Nephron progenitor cell (in vitro differentiated cells): ENCODE data around the gene MCFD2.

Source experiments
- DNase-seq: peaks from one replicate; pipeline ENCODE4 v3.0.0; 2021
- H3K27ac Mint-ChIP-seq: 2 replicates; pipeline ENCODE4 v1.8.0; 2021; ENCODE audit warnings: mild to moderate bottlenecking, moderate library complexity, mixed read lengths
- H3K27me3 Mint-ChIP-seq: 2 replicates; pipeline ENCODE4 v1.8.0; 2021; ENCODE audit warnings: mild to moderate bottlenecking, low read depth, mixed read lengths; ENCODE audit not compliant: poor library complexity
- H3K36me3 Mint-ChIP-seq: 2 replicates; pipeline ENCODE4 v1.8.0; 2021; ENCODE audit warnings: low read depth, mixed read lengths
- H3K4me1 Mint-ChIP-seq: 2 replicates; pipeline ENCODE4 v1.8.0; 2021; ENCODE audit warnings: mixed read lengths
- H3K4me3 Mint-ChIP-seq: 2 replicates; pipeline ENCODE4 v1.8.0; 2021; ENCODE audit warnings: mild to moderate bottlenecking, moderate library complexity, mixed read lengths
- H3K9me3 Mint-ChIP-seq: 2 replicates; pipeline ENCODE4 v1.8.0; 2021; ENCODE audit warnings: mild to moderate bottlenecking, moderate library complexity, mixed read lengths
- TF ChIP-seq, protein P1 (sequence below): fragments of 200-600 bp; sonication (generic); IDR thresholded peaks from 2 replicates; pipeline ENCODE4 v1.5.0; 2021; ENCODE audit warnings: antibody characterized with exemption

MCFD2 gene

GRCh38 chr2:46875226-46875899 lies 40.2 kb downstream of the MCFD2 start:
- DNase-seq = no peak
- TF ChIP-seq, protein P1, sequence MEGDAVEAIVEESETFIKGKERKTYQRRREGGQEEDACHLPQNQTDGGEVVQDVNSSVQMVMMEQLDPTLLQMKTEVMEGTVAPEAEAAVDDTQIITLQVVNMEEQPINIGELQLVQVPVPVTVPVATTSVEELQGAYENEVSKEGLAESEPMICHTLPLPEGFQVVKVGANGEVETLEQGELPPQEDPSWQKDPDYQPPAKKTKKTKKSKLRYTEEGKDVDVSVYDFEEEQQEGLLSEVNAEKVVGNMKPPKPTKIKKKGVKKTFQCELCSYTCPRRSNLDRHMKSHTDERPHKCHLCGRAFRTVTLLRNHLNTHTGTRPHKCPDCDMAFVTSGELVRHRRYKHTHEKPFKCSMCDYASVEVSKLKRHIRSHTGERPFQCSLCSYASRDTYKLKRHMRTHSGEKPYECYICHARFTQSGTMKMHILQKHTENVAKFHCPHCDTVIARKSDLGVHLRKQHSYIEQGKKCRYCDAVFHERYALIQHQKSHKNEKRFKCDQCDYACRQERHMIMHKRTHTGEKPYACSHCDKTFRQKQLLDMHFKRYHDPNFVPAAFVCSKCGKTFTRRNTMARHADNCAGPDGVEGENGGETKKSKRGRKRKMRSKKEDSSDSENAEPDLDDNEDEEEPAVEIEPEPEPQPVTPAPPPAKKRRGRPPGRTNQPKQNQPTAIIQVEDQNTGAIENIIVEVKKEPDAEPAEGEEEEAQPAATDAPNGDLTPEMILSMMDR = no peak
- no peaks in the 10 kb centered on the region for H3K9me3 Mint-ChIP-seq
- H3K4me1 Mint-ChIP-seq = peaks cover 29% of the 10 kb centered on the region
- no peaks in the 10 kb centered on the region for H3K36me3 Mint-ChIP-seq
- no peak overlapping the region for H3K4me3 Mint-ChIP-seq
- H3K27me3 Mint-ChIP-seq = no peaks in the 10 kb centered on the region
- no peak overlapping the region for H3K27ac Mint-ChIP-seq

DNA sequence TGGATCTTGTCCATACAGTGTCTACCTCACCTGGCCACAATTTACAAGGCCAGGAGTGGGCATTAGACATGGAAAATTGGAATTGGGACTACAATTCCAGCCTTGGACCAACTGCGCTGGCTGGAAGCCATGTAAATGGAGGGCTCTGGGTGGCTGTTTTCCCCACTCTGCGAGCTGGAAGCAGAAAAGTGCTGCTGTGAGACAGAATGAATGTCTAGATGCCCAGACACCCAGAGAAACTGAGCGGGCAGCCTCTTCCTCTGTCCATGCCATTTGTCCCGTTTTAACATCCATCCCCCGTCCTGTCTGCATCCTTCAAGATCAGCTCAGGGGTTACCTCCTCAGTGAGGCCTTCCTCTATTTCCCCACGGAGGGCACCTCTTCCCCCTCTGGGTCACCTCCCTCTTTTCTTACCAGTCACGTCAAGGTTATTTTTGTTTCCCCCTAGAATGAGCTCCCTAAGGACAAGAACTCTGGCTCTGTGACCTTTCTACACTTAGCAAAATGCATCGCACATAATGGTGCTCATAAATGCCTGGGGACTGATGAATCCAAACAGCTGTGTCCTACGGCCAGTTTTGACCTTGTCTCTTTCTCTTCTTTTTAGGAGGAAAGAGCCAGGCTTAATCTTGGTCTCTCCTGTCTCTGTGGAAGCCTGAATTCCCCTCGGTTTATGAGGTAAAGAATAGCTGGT lies 41.2 kb downstream of the MCFD2 start:
- peak overlapping the region; percentile 46 for H3K4me3 Mint-ChIP-seq
- no peaks in the 10 kb centered on the region for H3K27me3 Mint-ChIP-seq
- TF ChIP-seq, protein P1 = no peak
- peaks cover 29% of the 10 kb centered on the region for H3K4me1 Mint-ChIP-seq
- peak overlapping the region; percentile 37 for H3K27ac Mint-ChIP-seq
- no peaks in the 10 kb centered on the region for H3K9me3 Mint-ChIP-seq
- no peak for DNase-seq
- no peaks in the 10 kb centered on the region for H3K36me3 Mint-ChIP-seq

DNA sequence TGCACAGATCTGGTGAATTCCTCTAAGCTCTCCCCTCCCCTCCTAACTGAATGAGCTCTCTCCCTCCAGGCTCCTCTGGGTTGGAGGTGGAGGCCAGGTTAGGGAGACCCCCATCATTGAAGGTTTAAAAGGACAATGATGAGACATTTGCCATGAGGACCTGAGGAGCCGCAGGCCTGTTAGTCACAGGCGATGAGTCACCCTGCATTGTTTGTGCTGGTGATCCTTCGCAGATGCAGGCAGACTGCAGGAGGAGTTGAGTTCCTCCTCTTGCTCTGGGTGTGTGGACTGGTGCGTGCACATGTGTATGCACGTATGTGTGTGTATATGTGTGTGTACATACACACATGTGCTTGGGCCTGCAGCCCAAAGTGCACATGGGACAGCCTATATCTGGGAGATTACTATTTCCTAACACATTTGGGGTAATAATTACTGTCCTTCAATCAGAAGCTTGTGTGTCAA lies 42.0 kb downstream of the MCFD2 start:
- no peaks in the 10 kb centered on the region for H3K9me3 Mint-ChIP-seq
- TF ChIP-seq, protein P1 = no peak
- H3K4me3 Mint-ChIP-seq = no peak overlapping the region
- DNase-seq = no peak
- no peaks in the 10 kb centered on the region for H3K27me3 Mint-ChIP-seq
- H3K4me1 Mint-ChIP-seq = peaks cover 29% of the 10 kb centered on the region
- no peaks in the 10 kb centered on the region for H3K36me3 Mint-ChIP-seq
- no peak overlapping the region for H3K27ac Mint-ChIP-seq

DNA sequence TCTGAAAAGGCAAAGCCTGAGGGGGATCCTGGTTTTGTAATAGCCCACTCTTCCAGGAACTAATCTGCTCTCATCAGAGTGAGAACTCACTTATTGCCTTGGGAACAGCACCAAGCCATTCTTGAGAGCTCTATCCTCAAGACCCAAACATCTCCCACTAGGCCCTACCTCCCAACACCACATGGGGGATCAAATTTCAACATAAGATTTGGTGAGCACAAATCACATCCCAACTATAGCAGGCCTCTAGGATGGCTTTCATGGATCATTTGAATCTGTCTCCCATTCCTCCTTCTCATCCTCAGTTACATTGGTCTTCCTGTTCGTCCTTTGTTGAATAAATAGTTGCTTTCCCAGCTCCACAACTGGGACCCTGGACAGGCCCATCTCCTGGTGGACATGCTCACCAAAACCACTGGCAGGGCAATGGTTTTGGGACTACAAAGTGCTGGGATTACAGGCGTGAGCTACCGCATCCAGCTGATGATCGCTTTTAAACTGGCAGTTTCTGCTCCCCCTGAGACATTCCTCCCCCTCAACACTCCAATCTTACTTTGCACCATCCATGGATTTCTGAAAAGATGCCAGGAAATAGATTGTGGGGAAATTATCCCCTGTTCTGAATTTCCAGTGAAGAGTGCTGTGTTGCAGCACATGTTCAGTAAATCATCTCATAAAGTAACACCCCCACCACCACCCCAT lies 42.6 kb downstream of the MCFD2 start:
- no peak overlapping the region for H3K27ac Mint-ChIP-seq
- H3K9me3 Mint-ChIP-seq = no peaks in the 10 kb centered on the region
- peaks cover 29% of the 10 kb centered on the region for H3K4me1 Mint-ChIP-seq
- DNase-seq = no peak
- no peaks in the 10 kb centered on the region for H3K27me3 Mint-ChIP-seq
- H3K36me3 Mint-ChIP-seq = no peaks in the 10 kb centered on the region
- TF ChIP-seq, protein P1 = no peak
- H3K4me3 Mint-ChIP-seq = no peak overlapping the region

DNA sequence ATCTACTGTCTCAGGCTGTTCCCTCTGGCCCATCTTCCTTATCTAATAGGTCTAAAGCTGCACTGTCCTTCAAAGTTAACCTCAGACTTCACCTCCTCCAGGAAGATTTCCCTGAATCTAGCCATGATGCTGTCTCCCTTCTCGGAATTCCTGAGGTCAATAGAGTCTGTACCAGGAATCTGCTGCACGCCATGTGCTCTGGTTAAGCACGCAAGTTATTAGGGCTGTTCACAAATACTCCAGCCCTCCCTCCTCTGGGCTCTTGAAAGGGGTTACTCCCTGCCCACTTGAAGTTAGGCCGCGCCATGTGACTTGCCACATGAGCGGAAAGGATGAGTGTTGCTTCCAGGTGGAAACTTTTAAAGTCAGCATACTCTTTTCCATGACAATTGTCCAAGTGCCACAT lies 43.6 kb downstream of the MCFD2 start:
- no peak for DNase-seq
- no peaks in the 10 kb centered on the region for H3K36me3 Mint-ChIP-seq
- no peak overlapping the region for H3K4me3 Mint-ChIP-seq
- H3K27ac Mint-ChIP-seq = no peak overlapping the region
- no peaks in the 10 kb centered on the region for H3K9me3 Mint-ChIP-seq
- H3K27me3 Mint-ChIP-seq = no peaks in the 10 kb centered on the region
- TF ChIP-seq, protein P1 = no peak
- H3K4me1 Mint-ChIP-seq = peaks cover 29% of the 10 kb centered on the region
